ENCODE data around the gene SLC44A3. TPM values are rescaled to one million over a fixed set of nuclear protein-coding genes. Genes with fewer than 3 reads are reported as not detected.

SLC44A3 gene
- total and polyA plus RNA-seq, 2 of the 13 experiments (the other 11 are each of a cell fraction or from before 2014, with no cell fraction given) = 6.8 to 14.1 TPM

DNA sequence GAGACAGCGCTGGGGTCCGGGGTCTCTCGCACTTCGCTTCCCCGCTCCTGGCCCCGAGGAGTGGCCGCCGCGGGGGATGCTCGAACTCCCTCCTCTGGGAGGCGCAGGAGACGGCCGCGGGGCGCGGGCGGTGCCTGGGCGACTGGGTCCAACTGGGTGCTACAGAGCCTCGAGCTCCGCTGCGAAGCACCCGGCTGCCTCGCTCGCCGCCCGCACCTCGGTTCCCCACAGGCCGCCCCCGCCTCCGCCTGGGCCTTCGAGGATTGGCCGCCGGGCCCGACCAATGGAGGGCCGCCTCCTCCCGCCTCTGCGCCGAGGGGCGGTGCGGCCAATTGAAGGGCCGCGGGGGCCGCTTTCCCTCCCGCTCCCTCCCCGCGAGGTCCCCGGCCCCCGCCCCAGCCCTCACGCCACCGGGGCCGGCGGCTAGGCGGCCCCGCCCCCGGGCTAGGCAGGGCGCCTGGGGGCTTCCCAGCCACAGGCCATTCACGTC, 106.8 kb downstream of the SLC44A3 start, which contains the start of gene CNN3 (continued):
- TF ChIP-seq ZSCAN25 (CRISPR knock-in tag; IDR thresholded peaks at IDR 0.05) = peak; percentile 27; the same call in 1 of the 2 replicates
- TF ChIP-seq TEAD2 (CRISPR knock-in tag; IDR thresholded peaks at IDR 0.05) = peak; percentile 65; the same call in 1 of the 2 replicates
- TF ChIP-seq PHF5A (CRISPR knock-in tag; IDR thresholded peaks at IDR 0.05; ENCODE audit: low read depth, unreplicated experiment) = no peak
- TF ChIP-seq ZNF496 (CRISPR knock-in tag; IDR thresholded peaks at IDR 0.05; ENCODE audit: insufficient replicate concordance) = no peak
- TF ChIP-seq KDM2A (CRISPR knock-in tag; IDR thresholded peaks at IDR 0.05; ENCODE audit: borderline replicate concordance, low read depth) = no peak; the same call in none of the 2 replicates
- TF ChIP-seq HNRNPK (IDR thresholded peaks at IDR 0.05; ENCODE audit: low read depth, low read length, poor library complexity, severe bottlenecking) = peak; percentile 79
- peak; percentile 18 for TF ChIP-seq YY1 (IDR thresholded peaks at IDR 0.05; ENCODE audit: insufficient read depth, insufficient replicate concordance, low read depth, low read length)
- TF ChIP-seq ZNF879 (CRISPR knock-in tag; IDR thresholded peaks at IDR 0.05) = peak; percentile 77; the same call in 1 of the 2 replicates
- no peak for TF ChIP-seq ARID3A (IDR thresholded peaks at IDR 0.05; ENCODE audit: low read depth, low read length)
- TF ChIP-seq LCORL (IDR thresholded peaks at IDR 0.05) = no peak
- peak; percentile 79; the same call in 1 of the 2 replicates for TF ChIP-seq LCORL (CRISPR knock-in tag; IDR thresholded peaks at IDR 0.05)
- TF ChIP-seq MIER3 (CRISPR knock-in tag; IDR thresholded peaks at IDR 0.05; ENCODE audit: borderline replicate concordance) = 0 out of 2 replicates have a peak, but pooled peaks have one; percentile 17
- TF ChIP-seq, protein P1, sequence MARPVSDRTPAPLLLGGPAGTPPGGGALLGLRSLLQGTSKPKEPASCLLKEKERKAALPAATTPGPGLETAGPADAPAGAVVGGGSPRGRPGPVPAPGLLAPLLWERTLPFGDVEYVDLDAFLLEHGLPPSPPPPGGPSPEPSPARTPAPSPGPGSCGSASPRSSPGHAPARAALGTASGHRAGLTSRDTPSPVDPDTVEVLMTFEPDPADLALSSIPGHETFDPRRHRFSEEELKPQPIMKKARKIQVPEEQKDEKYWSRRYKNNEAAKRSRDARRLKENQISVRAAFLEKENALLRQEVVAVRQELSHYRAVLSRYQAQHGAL (CRISPR knock-in tag; IDR thresholded peaks at IDR 0.05; ENCODE audit: not compliant biosample characterization) = peak; percentile 37
- TF ChIP-seq, protein P2, sequence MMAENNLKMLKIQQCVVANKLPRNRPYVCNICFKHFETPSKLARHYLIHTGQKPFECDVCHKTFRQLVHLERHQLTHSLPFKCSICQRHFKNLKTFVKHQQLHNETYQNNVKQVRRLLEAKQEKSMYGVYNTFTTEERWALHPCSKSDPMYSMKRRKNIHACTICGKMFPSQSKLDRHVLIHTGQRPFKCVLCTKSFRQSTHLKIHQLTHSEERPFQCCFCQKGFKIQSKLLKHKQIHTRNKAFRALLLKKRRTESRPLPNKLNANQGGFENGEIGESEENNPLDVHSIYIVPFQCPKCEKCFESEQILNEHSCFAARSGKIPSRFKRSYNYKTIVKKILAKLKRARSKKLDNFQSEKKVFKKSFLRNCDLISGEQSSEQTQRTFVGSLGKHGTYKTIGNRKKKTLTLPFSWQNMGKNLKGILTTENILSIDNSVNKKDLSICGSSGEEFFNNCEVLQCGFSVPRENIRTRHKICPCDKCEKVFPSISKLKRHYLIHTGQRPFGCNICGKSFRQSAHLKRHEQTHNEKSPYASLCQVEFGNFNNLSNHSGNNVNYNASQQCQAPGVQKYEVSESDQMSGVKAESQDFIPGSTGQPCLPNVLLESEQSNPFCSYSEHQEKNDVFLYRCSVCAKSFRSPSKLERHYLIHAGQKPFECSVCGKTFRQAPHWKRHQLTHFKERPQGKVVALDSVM (CRISPR knock-in tag; IDR thresholded peaks at IDR 0.05) = no peak; the same call in 1 of the 2 replicates
- TF ChIP-seq HNF4G (IDR thresholded peaks at IDR 0.05; ENCODE audit: borderline replicate concordance, low read depth, low read length) = peak; percentile 39; the same call in 1 of the 2 replicates
- TF ChIP-seq HNF4G (CRISPR knock-in tag; IDR thresholded peaks at IDR 0.05; ENCODE audit: borderline replicate concordance, low read depth) = peak; percentile 18; the same call in 1 of the 2 replicates
- TF ChIP-seq, protein P3, sequence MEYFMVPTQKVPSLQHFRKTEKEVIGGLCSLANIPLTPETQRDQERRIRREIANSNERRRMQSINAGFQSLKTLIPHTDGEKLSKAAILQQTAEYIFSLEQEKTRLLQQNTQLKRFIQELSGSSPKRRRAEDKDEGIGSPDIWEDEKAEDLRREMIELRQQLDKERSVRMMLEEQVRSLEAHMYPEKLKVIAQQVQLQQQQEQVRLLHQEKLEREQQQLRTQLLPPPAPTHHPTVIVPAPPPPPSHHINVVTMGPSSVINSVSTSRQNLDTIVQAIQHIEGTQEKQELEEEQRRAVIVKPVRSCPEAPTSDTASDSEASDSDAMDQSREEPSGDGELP (IDR thresholded peaks at IDR 0.05; ENCODE audit: borderline replicate concordance, low read depth) = 0 out of 2 replicates have a peak, but pooled peaks have one; percentile 16
- TF ChIP-seq ZNF644 (CRISPR knock-in tag; IDR thresholded peaks at IDR 0.05; ENCODE audit: low read depth) = no peak
- 0 out of 2 replicates have a peak, but pooled peaks have one; percentile 47 for TF ChIP-seq ZNF639 (CRISPR knock-in tag; conservative IDR thresholded peaks at IDR 0.05)
- TF ChIP-seq ZNF792 (CRISPR knock-in tag; IDR thresholded peaks at IDR 0.05) = 0 out of 2 replicates have a peak, but pooled peaks have one; percentile 65
- 0 out of 2 replicates have a peak, but pooled peaks have one; percentile 19 for TF ChIP-seq ZNF124 (CRISPR knock-in tag; IDR thresholded peaks at IDR 0.05)
- 0 out of 2 replicates have a peak, but pooled peaks have one; percentile 48 for TF ChIP-seq NRL (CRISPR knock-in tag; IDR thresholded peaks at IDR 0.05; ENCODE audit: borderline replicate concordance)

Data from HepG2 (cell line).